BLaER1 treated with 17β-estradiol and CSF1 and Interleukin-3, amounts not matched to agents 10 nM and 100 nM (cell line): ENCODE measurements around the gene ENO3.

Experiments
- H3K27ac ChIP-seq, 11 experiments: shearing (Covaris generic); formaldehyde crosslinking; 2 replicates each; pipeline ENCODE4 v1.8.1; 2022
- H3K27me3 ChIP-seq, 11 experiments: shearing (Covaris generic); formaldehyde crosslinking; 2 replicates each; pipeline ENCODE4 v1.8.1; 2022
- H3K36me3 ChIP-seq, 11 experiments: shearing (Covaris generic); formaldehyde crosslinking; 2 replicates each; pipeline ENCODE4 v1.8.1; 2022
- H3K4me1 ChIP-seq, 10 experiments: shearing (Covaris generic); formaldehyde crosslinking; 2 replicates each; pipeline ENCODE4 v1.8.1; 2022
- H3K4me2 ChIP-seq, 11 experiments: shearing (Covaris generic); formaldehyde crosslinking; 2 replicates each; pipeline ENCODE4 v1.8.1; 2022
- H3K4me3 ChIP-seq, 10 experiments: shearing (Covaris generic); formaldehyde crosslinking; 2 replicates each; pipeline ENCODE4 v1.8.1; 2022
- H3K9ac ChIP-seq, 11 experiments: shearing (Covaris generic); formaldehyde crosslinking; 2 replicates each; pipeline ENCODE4 v1.8.1; 2022
- H3K9me3 ChIP-seq, 11 experiments: shearing (Covaris generic); formaldehyde crosslinking; replicated peaks in 1 of 11; 2 replicates each; pipeline ENCODE4 v1.8.1; 2022
- H4K20me1 ChIP-seq, 11 experiments: shearing (Covaris generic); formaldehyde crosslinking; 2 replicates each; pipeline ENCODE4 v1.8.1; 2022
- Cebpa-rat ChIP-seq, 11 experiments: shearing (Covaris generic); IDR thresholded peaks; 2 replicates each; pipeline ENCODE4 v1.8.1; 2022

The ENO3 gene

GRCh38 chr17:4939796-4940554 is 10.9 kb upstream of the ENO3 start, which contains the start of the genes RNF167 and SLC25A11:
RNF167 (plus strand) TSS chr17:4940268; CDS start chr17:4940910, 642 bp downstream.
SLC25A11 (minus strand) TSS chr17:4940046; CDS start chr17:4939910, 136 bp downstream.
- peaks cover 59 to 75% (median 67%) of the 10 kb centered on the region in 11 experiments for H3K36me3 ChIP-seq
- no peaks in the 10 kb centered on the region for H3K27me3 ChIP-seq
- no peaks in the 10 kb centered on the region for H3K9me3 ChIP-seq
- peaks cover 27 to 84% (median 43%) of the 10 kb centered on the region in 11 experiments for H4K20me1 ChIP-seq
- peak within 1 kb of the TSS; percentile 91 to 100 (median 99) for H3K9ac ChIP-seq
- H3K27ac ChIP-seq = peak within 1 kb of the TSS; percentile 84 to 99 (median 93)
- peaks cover 55 to 83% (median 71%) of the 10 kb centered on the region in 10 experiments for H3K4me1 ChIP-seq
- no peak for TF ChIP-seq Cebpa-rat (IDR thresholded peaks at IDR 0.05)
- H3K4me3 ChIP-seq = peak within 1 kb of the TSS; percentile 80 to 100 (median 87)
- peak within 1 kb of the TSS; percentile 97 to 100 (median 99) for H3K4me2 ChIP-seq

- peaks cover 63 to 76% (median 69%) of the 10 kb centered on the region in 11 experiments for H3K36me3 ChIP-seq
- H4K20me1 ChIP-seq = peaks cover 35 to 84% (median 50%) of the 10 kb centered on the region in 11 experiments
- peak overlapping the region; percentile 91 to 100 (median 99) for H3K9ac ChIP-seq
- peaks cover 63 to 83% (median 77%) of the 10 kb centered on the region in 10 experiments for H3K4me1 ChIP-seq
- peak overlapping the region; percentile 80 to 100 (median 87) for H3K4me3 ChIP-seq
- H3K27ac ChIP-seq = peak overlapping the region; percentile 84 to 99 (median 93)
- no peaks in the 10 kb centered on the region for H3K9me3 ChIP-seq
- H3K27me3 ChIP-seq = no peaks in the 10 kb centered on the region
- H3K4me2 ChIP-seq = peak overlapping the region; percentile 90 to 99 (median 98)
- peak in 4 of 11 experiments; percentile 37 to 82 (median 56); a peak in 5 of 22 replicates for TF ChIP-seq Cebpa-rat (IDR thresholded peaks at IDR 0.05)
Observed at GRCh38 chr17:4940555-4941318, 10.2 kb upstream of the ENO3 start.

- Histone ChIP-seq H3K4me2 (peak overlapping the region; percentile 90 to 99 (median 98)), H3K9ac (peak overlapping the region; percentile 91 to 100 (median 99)), H3K4me1 (peaks cover 68 to 84% (median 81%) of the 10 kb centered on the region in 10 experiments), H3K27ac (peak overlapping the region; percentile 84 to 99 (median 93)), H4K20me1 (peaks cover 40 to 84% (median 55%) of the 10 kb centered on the region in 11 experiments), H3K27me3 (no peaks in the 10 kb centered on the region), H3K9me3 (no peaks in the 10 kb centered on the region), H3K36me3 (peaks cover 64 to 75% (median 69%) of the 10 kb centered on the region in 11 experiments), H3K4me3 (peak overlapping the region; percentile 80 to 100 (median 87))
- TF ChIP-seq Cebpa-rat (IDR thresholded peaks at IDR 0.05) = peak in 1 of 11 experiments; percentile 5; a peak in 1 of 22 replicates
Observed at GRCh38 chr17:4941319-4941610, 9.7 kb upstream of the ENO3 start.

GRCh38 chr17:4942760-4943508 is 8.0 kb upstream of the ENO3 start:
- peaks cover 58 to 74% (median 70%) of the 10 kb centered on the region in 10 experiments for H3K4me1 ChIP-seq
- peaks cover 54 to 89% (median 68%) of the 10 kb centered on the region in 11 experiments for H4K20me1 ChIP-seq
- no peaks in the 10 kb centered on the region for H3K9me3 ChIP-seq
- H3K36me3 ChIP-seq = peaks cover 57 to 73% (median 66%) of the 10 kb centered on the region in 11 experiments
- H3K9ac ChIP-seq = peak overlapping the region; percentile 91 to 100 (median 99); a peak in 21 of 22 replicates
- no peaks in the 10 kb centered on the region for H3K27me3 ChIP-seq
- H3K4me2 ChIP-seq = peak overlapping the region; percentile 90 to 99 (median 98)
- H3K27ac ChIP-seq = peak overlapping the region in 10 of 11 experiments; percentile 4 to 99 (median 59); a peak in 16 of 22 replicates
- peak overlapping the region in 9 of 10 experiments; percentile 85 to 100 (median 95); a peak in 15 of 20 replicates for H3K4me3 ChIP-seq
- TF ChIP-seq Cebpa-rat (IDR thresholded peaks at IDR 0.05) = no peak

GRCh38 chr17:4944163-4944553 is 6.8 kb upstream of the ENO3 start:
- peaks cover 49 to 65% (median 59%) of the 10 kb centered on the region in 11 experiments for H3K36me3 ChIP-seq
- H3K27me3 ChIP-seq = no peaks in the 10 kb centered on the region
- H3K9me3 ChIP-seq = no peaks in the 10 kb centered on the region
- H3K4me2 ChIP-seq = peak overlapping the region; percentile 90 to 99 (median 98)
- H3K27ac ChIP-seq = peak overlapping the region; percentile 30 to 99 (median 59); a peak in 21 of 22 replicates
- no peak for TF ChIP-seq Cebpa-rat (IDR thresholded peaks at IDR 0.05)
- H3K4me3 ChIP-seq = peak overlapping the region; percentile 85 to 100 (median 98); a peak in 19 of 20 replicates
- H4K20me1 ChIP-seq = peaks cover 54 to 83% (median 70%) of the 10 kb centered on the region in 11 experiments
- peak overlapping the region; percentile 91 to 100 (median 99) for H3K9ac ChIP-seq
- peaks cover 46 to 61% (median 58%) of the 10 kb centered on the region in 10 experiments for H3K4me1 ChIP-seq

GRCh38 chr17:4944554-4945175 is 6.3 kb upstream of the ENO3 start:
- Histone ChIP-seq H4K20me1 (peaks cover 54 to 79% (median 70%) of the 10 kb centered on the region in 11 experiments), H3K27me3 (no peaks in the 10 kb centered on the region), H3K36me3 (peaks cover 49 to 65% (median 59%) of the 10 kb centered on the region in 11 experiments), H3K27ac (peak overlapping the region; percentile 30 to 99 (median 59); a peak in 21 of 22 replicates), H3K9ac (peak overlapping the region; percentile 91 to 100 (median 99)), H3K4me2 (peak overlapping the region; percentile 90 to 99 (median 98)), H3K4me3 (peak overlapping the region; percentile 85 to 100 (median 98); a peak in 19 of 20 replicates), H3K4me1 (peaks cover 45 to 61% (median 57%) of the 10 kb centered on the region in 10 experiments), H3K9me3 (no peaks in the 10 kb centered on the region)
- TF ChIP-seq Cebpa-rat (IDR thresholded peaks at IDR 0.05) = no peak

GRCh38 chr17:4945176-4945943 is 5.6 kb upstream of the ENO3 start:
- Histone ChIP-seq H3K9ac (peak overlapping the region; percentile 91 to 100 (median 99); a peak in 21 of 22 replicates), H4K20me1 (peaks cover 54 to 79% (median 70%) of the 10 kb centered on the region in 11 experiments), H3K36me3 (peaks cover 49 to 65% (median 59%) of the 10 kb centered on the region in 11 experiments), H3K4me1 (peaks cover 48 to 63% (median 60%) of the 10 kb centered on the region in 10 experiments), H3K27me3 (no peaks in the 10 kb centered on the region), H3K27ac (peak overlapping the region; percentile 30 to 99 (median 61); a peak in 20 of 22 replicates), H3K4me2 (peak overlapping the region; percentile 90 to 99 (median 98)), H3K9me3 (no peaks in the 10 kb centered on the region), H3K4me3 (peak overlapping the region; percentile 85 to 100 (median 98); a peak in 19 of 20 replicates)
- no peak for TF ChIP-seq Cebpa-rat (IDR thresholded peaks at IDR 0.05)
